ENCODE measurements around the gene PLA2G5.

The PLA2G5 gene

GRCh38 chr1:20071416-20071815 is 1.4 kb downstream of the PLA2G5 start:
- Mint-ChIP-seq H3K36me3 (ENCODE audit: low read depth) (no peaks in the 10 kb centered on the region), H3K4me1 (peaks cover 5% of the 10 kb centered on the region), H3K4me3 (no peak overlapping the region), H3K9me3 (no peaks in the 10 kb centered on the region), H3K27ac (no peak overlapping the region), H3K27me3 (ENCODE audit: low read depth, poor library complexity) (peaks cover 4% of the 10 kb centered on the region)
- TF ChIP-seq, protein P1, sequence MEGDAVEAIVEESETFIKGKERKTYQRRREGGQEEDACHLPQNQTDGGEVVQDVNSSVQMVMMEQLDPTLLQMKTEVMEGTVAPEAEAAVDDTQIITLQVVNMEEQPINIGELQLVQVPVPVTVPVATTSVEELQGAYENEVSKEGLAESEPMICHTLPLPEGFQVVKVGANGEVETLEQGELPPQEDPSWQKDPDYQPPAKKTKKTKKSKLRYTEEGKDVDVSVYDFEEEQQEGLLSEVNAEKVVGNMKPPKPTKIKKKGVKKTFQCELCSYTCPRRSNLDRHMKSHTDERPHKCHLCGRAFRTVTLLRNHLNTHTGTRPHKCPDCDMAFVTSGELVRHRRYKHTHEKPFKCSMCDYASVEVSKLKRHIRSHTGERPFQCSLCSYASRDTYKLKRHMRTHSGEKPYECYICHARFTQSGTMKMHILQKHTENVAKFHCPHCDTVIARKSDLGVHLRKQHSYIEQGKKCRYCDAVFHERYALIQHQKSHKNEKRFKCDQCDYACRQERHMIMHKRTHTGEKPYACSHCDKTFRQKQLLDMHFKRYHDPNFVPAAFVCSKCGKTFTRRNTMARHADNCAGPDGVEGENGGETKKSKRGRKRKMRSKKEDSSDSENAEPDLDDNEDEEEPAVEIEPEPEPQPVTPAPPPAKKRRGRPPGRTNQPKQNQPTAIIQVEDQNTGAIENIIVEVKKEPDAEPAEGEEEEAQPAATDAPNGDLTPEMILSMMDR (IDR thresholded peaks at IDR 0.05): no peak
- DNase-seq: no peak

GRCh38 chr1:20072771-20073170 is 2.8 kb downstream of the PLA2G5 start:
- Mint-ChIP-seq H3K27ac (peak overlapping the region; percentile 3), H3K9me3 (no peaks in the 10 kb centered on the region), H3K36me3 (ENCODE audit: low read depth) (no peaks in the 10 kb centered on the region), H3K27me3 (ENCODE audit: low read depth, poor library complexity) (peaks cover 12% of the 10 kb centered on the region), H3K4me3 (no peak overlapping the region), H3K4me1 (peaks cover 5% of the 10 kb centered on the region)
- TF ChIP-seq, protein P1 (IDR thresholded peaks at IDR 0.05): no peak
- DNase-seq: no peak

DNA sequence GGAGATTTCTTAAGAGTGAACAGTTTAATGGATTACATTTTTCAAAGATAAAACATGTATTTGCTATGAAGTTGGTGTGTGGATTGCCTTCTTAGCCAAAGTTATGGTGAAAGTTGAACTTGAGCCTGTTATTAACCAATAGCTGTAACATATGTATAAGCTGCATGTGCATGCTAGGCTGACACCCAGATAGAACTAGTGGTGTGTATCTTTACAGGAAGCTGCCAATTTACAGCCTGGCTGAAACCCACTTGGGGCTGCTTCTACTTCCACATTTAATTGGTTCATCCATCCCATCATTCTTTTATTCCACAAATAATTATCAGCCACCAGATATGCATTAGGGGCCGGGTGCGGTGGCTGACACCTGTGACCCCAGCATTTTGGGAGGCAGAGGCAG is 3.3 kb downstream of the PLA2G5 start:
- peaks cover 5% of the 10 kb centered on the region for H3K4me1 Mint-ChIP-seq
- H3K9me3 Mint-ChIP-seq: no peaks in the 10 kb centered on the region
- TF ChIP-seq, protein P1 (IDR thresholded peaks at IDR 0.05): no peak
- peaks cover 15% of the 10 kb centered on the region for H3K27me3 Mint-ChIP-seq (ENCODE audit: low read depth, poor library complexity)
- H3K4me3 Mint-ChIP-seq: no peak overlapping the region
- no peaks in the 10 kb centered on the region for H3K36me3 Mint-ChIP-seq (ENCODE audit: low read depth)
- DNase-seq: no peak
- no peak overlapping the region for H3K27ac Mint-ChIP-seq

DNA sequence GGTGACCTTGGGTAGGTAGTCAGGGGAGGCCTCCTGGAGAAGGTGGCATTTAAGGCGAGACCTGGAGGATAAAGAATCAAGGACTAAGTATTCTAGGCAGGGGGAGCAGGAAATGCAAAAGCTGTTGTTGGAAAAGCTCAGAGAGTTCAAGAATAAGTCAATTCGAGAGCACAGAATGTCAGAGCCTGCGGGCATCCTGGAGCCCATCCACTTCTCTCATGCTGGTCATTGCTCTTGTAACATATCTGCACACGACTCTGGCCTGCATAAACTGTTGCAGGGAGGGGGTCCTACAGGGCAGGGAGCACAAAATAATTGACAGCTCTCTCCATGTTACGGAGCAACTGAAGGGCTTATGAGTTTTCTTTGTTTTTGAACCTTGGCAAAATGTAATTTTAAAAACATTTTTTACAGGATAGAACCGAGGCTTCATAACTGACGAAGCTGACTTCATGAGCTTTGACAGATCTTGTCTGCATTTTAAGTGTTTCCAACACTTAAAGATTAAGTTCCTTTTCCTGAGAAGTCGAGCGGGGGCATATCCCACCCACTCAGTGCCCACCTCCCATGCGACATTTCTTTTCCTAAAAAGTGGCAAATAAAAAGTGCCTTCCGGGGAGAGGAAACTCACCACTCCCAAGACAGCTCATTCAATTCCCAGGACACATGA is 4.2 kb downstream of the PLA2G5 start:
- no peak for DNase-seq
- TF ChIP-seq, protein P1 (IDR thresholded peaks at IDR 0.05): no peak
- peaks cover 5% of the 10 kb centered on the region for H3K4me1 Mint-ChIP-seq
- no peaks in the 10 kb centered on the region for H3K9me3 Mint-ChIP-seq
- no peak overlapping the region for H3K4me3 Mint-ChIP-seq
- H3K36me3 Mint-ChIP-seq (ENCODE audit: low read depth): no peaks in the 10 kb centered on the region
- H3K27me3 Mint-ChIP-seq (ENCODE audit: low read depth, poor library complexity): peaks cover 15% of the 10 kb centered on the region
- no peak overlapping the region for H3K27ac Mint-ChIP-seq

DNA sequence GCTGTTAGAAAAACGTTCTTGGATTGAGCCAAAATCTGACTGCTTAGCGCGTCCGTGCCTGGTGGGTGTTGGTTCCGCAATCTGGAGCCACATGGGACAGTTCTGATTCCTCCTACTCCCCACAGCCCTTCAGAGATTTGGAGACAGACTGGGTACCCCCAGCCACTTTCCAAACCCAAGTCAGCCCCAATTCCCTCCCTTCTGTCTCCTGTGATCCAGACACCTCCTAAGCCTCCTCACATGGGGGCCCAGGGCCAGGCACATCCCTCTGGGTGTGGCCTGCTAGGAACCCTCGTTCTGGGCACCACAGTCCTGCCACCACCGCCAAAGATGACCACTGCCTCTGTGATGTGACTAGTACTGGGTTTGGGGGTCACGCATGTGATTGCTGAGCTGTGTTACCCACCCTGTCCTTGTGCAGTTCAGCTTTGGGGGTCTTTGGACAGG is 4.8 kb downstream of the PLA2G5 start:
- no peak for DNase-seq
- H3K4me3 Mint-ChIP-seq: no peak overlapping the region
- peaks cover 15% of the 10 kb centered on the region for H3K27me3 Mint-ChIP-seq (ENCODE audit: low read depth, poor library complexity)
- no peaks in the 10 kb centered on the region for H3K36me3 Mint-ChIP-seq (ENCODE audit: low read depth)
- no peak overlapping the region for H3K27ac Mint-ChIP-seq
- no peaks in the 10 kb centered on the region for H3K9me3 Mint-ChIP-seq
- TF ChIP-seq, protein P1 (IDR thresholded peaks at IDR 0.05): no peak
- peaks cover 5% of the 10 kb centered on the region for H3K4me1 Mint-ChIP-seq

GRCh38 chr1:20075345-20075744 is 5.4 kb downstream of the PLA2G5 start:
- Mint-ChIP-seq H3K36me3 (ENCODE audit: low read depth) (no peaks in the 10 kb centered on the region), H3K4me3 (no peak overlapping the region), H3K4me1 (peaks cover 3% of the 10 kb centered on the region), H3K9me3 (no peaks in the 10 kb centered on the region), H3K27ac (no peak overlapping the region), H3K27me3 (ENCODE audit: low read depth, poor library complexity) (peaks cover 15% of the 10 kb centered on the region)
- no peak for DNase-seq
- TF ChIP-seq, protein P1 (IDR thresholded peaks at IDR 0.05): no peak

Measured in nephron progenitor cell (in vitro differentiated cells).